Nephron (organoid): Measurements from ENCODE around the gene ATP8B1.

Experiments
- H3K27ac Mint-ChIP-seq, 3 experiments: 2 replicates each; pipeline ENCODE4 v1.8.0; 2020; ENCODE audit warnings: mixed read lengths in 3 of 3, mild to moderate bottlenecking in 2 of 3, moderate library complexity in 1 of 3
- H3K27me3 Mint-ChIP-seq: 2 replicates; pipeline ENCODE4 v1.8.0; 2021; ENCODE audit warnings: low read depth, mild to moderate bottlenecking, moderate library complexity, mixed read lengths
- H3K36me3 Mint-ChIP-seq: 2 replicates; pipeline ENCODE4 v1.8.0; 2020; ENCODE audit warnings: low read depth, mixed read lengths
- H3K4me1 Mint-ChIP-seq: 2 replicates; pipeline ENCODE4 v1.8.0; 2020; ENCODE audit warnings: mixed read lengths
- H3K4me3 Mint-ChIP-seq, 3 experiments: 2 replicates each; pipeline ENCODE4 v1.8.0; 2020; ENCODE audit warnings: mild to moderate bottlenecking in 3 of 3, mixed read lengths in 3 of 3, moderate library complexity in 2 of 3
- H3K9me3 Mint-ChIP-seq: 2 replicates; pipeline ENCODE4 v1.8.0; 2020; ENCODE audit warnings: mixed read lengths
- TF ChIP-seq, protein P1 (sequence below), 3 experiments: fragments of 200-600 bp; sonication (generic); IDR thresholded peaks; one replicate each; pipeline ENCODE4 v1.5.0; 2021; ENCODE audit warnings: antibody characterized with exemption in 3 of 3; ENCODE audit not compliant: unreplicated experiment in 3 of 3

Gene ATP8B1

DNA sequence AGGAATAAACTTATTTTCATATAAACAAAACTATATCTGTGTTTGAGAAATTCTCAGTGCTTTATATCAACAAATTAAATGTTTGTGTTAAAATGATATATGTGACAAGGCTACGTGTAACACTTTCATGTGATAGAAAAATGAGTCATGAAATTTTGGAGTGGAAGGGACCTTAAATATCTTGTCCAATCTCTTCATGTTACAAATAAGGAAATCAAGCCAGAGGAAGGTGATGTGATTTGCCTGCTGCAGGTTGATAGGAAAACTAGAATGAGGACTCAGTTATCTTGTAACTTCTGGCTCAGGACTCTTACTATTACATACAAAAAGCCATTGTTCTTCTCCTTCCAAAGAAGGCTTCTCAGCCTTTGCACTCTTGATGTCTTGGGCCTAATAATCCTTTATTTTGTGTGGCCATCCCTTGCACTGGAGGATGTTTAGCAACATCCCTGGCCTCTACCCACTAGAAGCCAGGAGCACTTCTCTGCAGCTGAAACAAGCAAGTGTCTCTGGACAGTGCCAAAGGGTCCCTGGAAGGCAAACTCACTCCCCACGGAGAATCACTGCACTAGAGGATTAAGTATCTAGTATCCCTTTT, 138.4 kb downstream of the ATP8B1 start:
- Mint-ChIP-seq H3K4me1 (peaks cover 14% of the 10 kb centered on the region), H3K27me3 (no peaks in the 10 kb centered on the region), H3K4me3 (no peak overlapping the region), H3K27ac (no peak overlapping the region), H3K9me3 (no peaks in the 10 kb centered on the region), H3K36me3 (peaks cover 19% of the 10 kb centered on the region)
- TF ChIP-seq, protein P1, sequence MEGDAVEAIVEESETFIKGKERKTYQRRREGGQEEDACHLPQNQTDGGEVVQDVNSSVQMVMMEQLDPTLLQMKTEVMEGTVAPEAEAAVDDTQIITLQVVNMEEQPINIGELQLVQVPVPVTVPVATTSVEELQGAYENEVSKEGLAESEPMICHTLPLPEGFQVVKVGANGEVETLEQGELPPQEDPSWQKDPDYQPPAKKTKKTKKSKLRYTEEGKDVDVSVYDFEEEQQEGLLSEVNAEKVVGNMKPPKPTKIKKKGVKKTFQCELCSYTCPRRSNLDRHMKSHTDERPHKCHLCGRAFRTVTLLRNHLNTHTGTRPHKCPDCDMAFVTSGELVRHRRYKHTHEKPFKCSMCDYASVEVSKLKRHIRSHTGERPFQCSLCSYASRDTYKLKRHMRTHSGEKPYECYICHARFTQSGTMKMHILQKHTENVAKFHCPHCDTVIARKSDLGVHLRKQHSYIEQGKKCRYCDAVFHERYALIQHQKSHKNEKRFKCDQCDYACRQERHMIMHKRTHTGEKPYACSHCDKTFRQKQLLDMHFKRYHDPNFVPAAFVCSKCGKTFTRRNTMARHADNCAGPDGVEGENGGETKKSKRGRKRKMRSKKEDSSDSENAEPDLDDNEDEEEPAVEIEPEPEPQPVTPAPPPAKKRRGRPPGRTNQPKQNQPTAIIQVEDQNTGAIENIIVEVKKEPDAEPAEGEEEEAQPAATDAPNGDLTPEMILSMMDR (IDR thresholded peaks at IDR 0.05; ENCODE audit: unreplicated experiment in 3 of 3) = no peak

GRCh38 chr18:57660961-57661360, 142.2 kb downstream of the ATP8B1 start:
- Mint-ChIP-seq H3K4me1 (peaks cover 24% of the 10 kb centered on the region), H3K27ac (no peak overlapping the region)

DNA sequence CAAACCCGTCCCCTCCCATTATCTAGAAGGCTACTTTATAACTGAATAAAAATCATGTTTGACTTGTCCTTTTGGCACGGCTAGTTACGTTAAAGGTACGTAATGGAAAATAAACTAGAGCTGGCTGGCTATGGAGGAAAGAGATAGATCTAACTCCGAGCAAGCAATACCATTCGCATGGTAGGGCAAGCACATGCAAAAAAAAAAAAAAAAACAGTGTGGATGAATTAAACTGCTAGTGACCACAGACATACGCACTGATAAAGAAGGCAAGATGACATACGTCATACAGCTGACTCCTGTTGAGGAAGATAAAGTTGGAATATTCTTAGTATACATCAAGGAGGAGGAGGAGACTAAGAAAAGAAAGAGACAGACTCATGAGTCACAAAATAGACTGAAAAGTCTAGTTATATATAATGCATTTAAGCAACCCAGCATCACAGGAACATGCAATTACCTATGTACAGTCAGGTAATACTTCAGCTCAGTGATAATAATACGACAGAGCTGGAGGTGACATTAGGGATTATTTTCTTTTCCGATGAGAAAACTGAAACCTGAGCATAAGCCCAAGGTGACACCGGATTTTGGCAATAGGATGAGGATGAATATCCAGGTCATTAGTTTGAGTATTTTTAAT, 143.5 kb downstream of the ATP8B1 start:
- H3K36me3 Mint-ChIP-seq = peaks cover 52% of the 10 kb centered on the region
- no peaks in the 10 kb centered on the region for H3K27me3 Mint-ChIP-seq
- TF ChIP-seq, protein P1 (IDR thresholded peaks at IDR 0.05; ENCODE audit: unreplicated experiment in 3 of 3) = no peak
- H3K27ac Mint-ChIP-seq = no peak overlapping the region
- peaks cover 24% of the 10 kb centered on the region for H3K4me1 Mint-ChIP-seq
- H3K9me3 Mint-ChIP-seq = peaks cover 12% of the 10 kb centered on the region
- H3K4me3 Mint-ChIP-seq = no peak overlapping the region

More at GRCh38 chr18:57660961-57661360, 142.2 kb downstream of the ATP8B1 start:
- Mint-ChIP-seq H3K4me3 (no peak overlapping the region), H3K36me3 (peaks cover 40% of the 10 kb centered on the region), H3K27me3 (no peaks in the 10 kb centered on the region), H3K9me3 (no peaks in the 10 kb centered on the region)
- TF ChIP-seq, protein P1 (IDR thresholded peaks at IDR 0.05; ENCODE audit: unreplicated experiment in 3 of 3) = no peak

DNA sequence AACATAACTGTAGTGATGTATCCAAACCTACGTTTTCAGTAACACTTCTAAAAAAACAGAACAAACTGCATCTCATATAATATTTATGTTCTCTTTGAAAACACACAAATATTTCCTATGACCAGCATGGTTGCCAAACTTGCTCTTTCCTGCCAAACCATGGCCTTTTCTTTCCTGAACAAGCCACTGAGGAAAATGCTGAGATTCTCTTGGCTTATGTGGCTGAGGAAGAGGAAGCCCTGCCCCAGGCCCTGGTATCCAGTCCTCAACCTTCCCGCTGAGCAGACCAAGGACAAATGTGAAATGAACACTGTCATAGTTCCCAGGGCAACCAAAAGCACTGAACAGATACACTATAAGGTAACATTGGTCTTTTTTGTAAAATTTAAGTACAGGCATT, 145.6 kb downstream of the ATP8B1 start:
- H3K4me3 Mint-ChIP-seq = no peak overlapping the region

DNA sequence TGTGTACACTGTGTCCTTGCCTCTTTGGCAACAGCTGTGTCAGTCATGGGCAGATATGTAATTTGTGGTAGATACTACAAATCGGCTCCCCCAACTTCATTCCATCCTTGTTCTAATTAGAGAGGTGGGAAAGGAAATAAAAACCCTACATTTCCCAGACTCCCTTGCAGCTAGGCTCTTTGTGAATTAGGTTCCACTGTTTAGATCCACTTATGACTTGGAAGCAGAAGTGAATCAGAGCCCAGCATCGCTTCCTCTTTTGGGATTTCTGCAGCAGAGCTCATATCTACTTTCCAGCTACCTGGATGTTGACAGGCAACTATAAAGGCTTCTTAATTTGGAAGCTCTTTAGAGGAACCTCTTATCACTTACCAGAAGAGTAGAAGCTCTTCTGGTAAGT, 147.4 kb downstream of the ATP8B1 start:
- no peaks in the 10 kb centered on the region for H3K27me3 Mint-ChIP-seq
- peaks cover 58% of the 10 kb centered on the region for H3K36me3 Mint-ChIP-seq
- H3K27ac Mint-ChIP-seq = no peak overlapping the region
- peaks cover 17% of the 10 kb centered on the region for H3K4me1 Mint-ChIP-seq
- TF ChIP-seq, protein P1 (IDR thresholded peaks at IDR 0.05; ENCODE audit: unreplicated experiment in 3 of 3) = no peak
- H3K9me3 Mint-ChIP-seq = peaks cover 12% of the 10 kb centered on the region
- no peak overlapping the region for H3K4me3 Mint-ChIP-seq

More for the DNA sequence above, 145.6 kb downstream of the ATP8B1 start:
- Mint-ChIP-seq H3K27ac (peak overlapping the region; percentile 33 to 72 (median 52)), H3K9me3 (peaks cover 12% of the 10 kb centered on the region), H3K27me3 (no peaks in the 10 kb centered on the region), H3K4me1 (peaks cover 24% of the 10 kb centered on the region), H3K36me3 (peaks cover 57% of the 10 kb centered on the region)
- TF ChIP-seq, protein P1 (IDR thresholded peaks at IDR 0.05; ENCODE audit: unreplicated experiment in 3 of 3) = no peak

DNA sequence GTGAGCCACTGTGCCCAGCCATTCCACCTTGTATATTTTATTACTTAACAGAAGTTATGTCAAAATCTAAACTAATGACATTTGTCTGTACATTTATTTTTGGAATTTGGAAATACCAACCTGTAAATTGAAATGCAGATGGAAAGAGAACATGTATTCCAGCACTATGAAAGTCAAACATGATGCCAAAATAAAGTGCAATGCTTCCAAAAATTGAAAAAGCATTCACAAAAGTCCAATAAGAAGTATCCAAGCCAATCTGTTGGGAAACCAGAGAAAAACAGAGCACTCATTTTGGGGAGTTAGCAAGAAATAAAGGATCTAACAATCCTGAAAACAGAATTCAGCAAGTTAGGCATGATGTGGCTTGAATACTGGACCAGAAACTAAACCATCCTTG, 151.2 kb downstream of the ATP8B1 start:
- Mint-ChIP-seq H3K27me3 (no peaks in the 10 kb centered on the region), H3K4me3 (no peak overlapping the region), H3K9me3 (peaks cover 12% of the 10 kb centered on the region), H3K4me1 (no peaks in the 10 kb centered on the region), H3K27ac (no peak overlapping the region), H3K36me3 (peaks cover 37% of the 10 kb centered on the region)
- TF ChIP-seq, protein P1 (IDR thresholded peaks at IDR 0.05; ENCODE audit: unreplicated experiment in 3 of 3) = no peak
